ENCODE measurements around the gene HAP1. TPM values are rescaled to one million over a fixed set of nuclear protein-coding genes. Genes with fewer than 3 reads are reported as not detected.

HAP1 gene
- total RNA-seq (2014; rRNA removed; shearing (Covaris generic)) (0.10 and 0.19 TPM in 2 replicates), total RNA-seq (2022) (0.22 and 0.55 TPM in 2 replicates), Bru-seq, nascent RNA (percentile 15 among the genes with signal in this experiment), BruChase-seq, experiment 1, labeled RNA remaining after a 6-hour chase (percentile 18 among the genes with signal in this experiment), BruChase-seq, experiment 2, labeled RNA remaining after a 2-hour chase (percentile 17 among the genes with signal in this experiment)
- long read RNA-seq, partial matches to known transcripts = 0 of 1 reads
- long read RNA-seq, other reads (novel, unspliced or antisense) = 1 of 1 reads

DNA sequence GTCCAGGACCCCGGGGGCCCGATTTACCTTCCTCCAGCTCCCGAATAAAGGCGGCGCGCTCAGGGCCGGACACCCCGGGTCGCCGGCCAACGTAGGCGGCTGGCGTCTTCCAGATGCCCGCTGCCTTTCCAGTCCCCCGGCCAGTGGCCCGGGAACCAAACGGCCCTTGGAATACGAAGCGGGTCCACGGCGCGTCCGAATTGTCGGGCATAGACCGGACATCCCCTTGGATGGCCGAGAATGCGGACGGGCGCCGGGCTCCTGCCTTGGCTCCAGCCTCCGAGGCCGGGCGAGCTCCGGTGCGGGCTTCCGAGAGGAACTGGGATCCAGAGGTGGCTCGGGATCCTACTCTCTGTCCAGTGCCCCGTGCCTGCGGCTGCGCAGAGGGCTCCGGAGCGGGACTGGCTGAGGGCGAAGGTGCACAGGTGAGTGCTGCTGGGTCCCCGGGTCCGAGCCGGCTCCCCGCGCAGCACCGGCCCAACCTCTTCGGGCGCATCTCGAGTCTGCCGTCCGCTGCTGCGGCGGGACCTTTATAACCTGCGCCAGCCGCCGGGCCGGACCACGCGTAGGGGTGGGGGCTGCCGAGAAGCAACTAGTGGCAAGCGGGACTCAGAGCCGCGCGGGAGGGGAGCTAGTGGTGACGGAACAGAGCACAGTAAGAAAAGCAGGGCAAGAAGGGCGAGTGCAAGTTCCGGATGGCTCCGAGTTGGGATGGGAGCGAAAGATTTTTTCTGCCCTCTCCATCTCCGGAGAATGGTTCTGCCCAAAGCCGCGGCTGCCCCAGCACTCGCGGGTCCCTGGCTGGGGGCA, at the start of gene HAP1:
HAP1 (minus strand) TSS at position 505 of the 810 bp plus-strand sequence; CDS start at position 496, 9 bp downstream.
- Histone ChIP-seq H3K36me3 (ENCODE audit: insufficient read depth, low read length) (no peaks in the 10 kb centered on the region), H3K9me3 (ENCODE audit: low read length) (no peaks in the 10 kb centered on the region), H3K79me2 (ENCODE audit: insufficient read depth, low read depth, low read length) (no peaks in the 10 kb centered on the region), H3K4me1 (ENCODE audit: insufficient read depth, low read length, poor library complexity, severe bottlenecking) (peaks cover 11% of the 10 kb centered on the region), H4K20me1 (ENCODE audit: insufficient read depth, low read length) (no peaks in the 10 kb centered on the region), H3K4me2 (ENCODE audit: low read length) (peak within 1 kb of the TSS; percentile 15; the same call in 1 of the 2 replicates), H3K9me2 (ENCODE audit: insufficient read depth, low read length) (no peaks in the 10 kb centered on the region), H3K4me3 (ENCODE audit: low read depth, low read length, poor library complexity, severe bottlenecking) (no peak within 1 kb of the TSS), H2AFZ (ENCODE audit: low read length) (no peak within 1 kb of the TSS), H3K27ac (ENCODE audit: low read depth, low read length, poor library complexity, severe bottlenecking) (no peak within 1 kb of the TSS)
- DNase-seq (ENCODE audit: low spot score) = no peak
- BruUV-seq (replicated peaks) = no TSS peak
- intact Hi-C loops (cut with micrococcal nuclease; ENCODE audit: unreplicated experiment) = loop anchor here (10.0 kb wide), 1 partner anchor 380 kb away; the partner anchor contains the start of gene DHX58
- POLR2A ChIA-PET = no interaction called here
- 0 out of 2 replicates have a peak, but pooled peaks have one; percentile 57 for TF ChIP-seq EZH2phosphoT487 (IDR thresholded peaks at IDR 0.05; ENCODE audit: borderline replicate concordance, low read depth, low read length)
- TF ChIP-seq, protein P1, sequence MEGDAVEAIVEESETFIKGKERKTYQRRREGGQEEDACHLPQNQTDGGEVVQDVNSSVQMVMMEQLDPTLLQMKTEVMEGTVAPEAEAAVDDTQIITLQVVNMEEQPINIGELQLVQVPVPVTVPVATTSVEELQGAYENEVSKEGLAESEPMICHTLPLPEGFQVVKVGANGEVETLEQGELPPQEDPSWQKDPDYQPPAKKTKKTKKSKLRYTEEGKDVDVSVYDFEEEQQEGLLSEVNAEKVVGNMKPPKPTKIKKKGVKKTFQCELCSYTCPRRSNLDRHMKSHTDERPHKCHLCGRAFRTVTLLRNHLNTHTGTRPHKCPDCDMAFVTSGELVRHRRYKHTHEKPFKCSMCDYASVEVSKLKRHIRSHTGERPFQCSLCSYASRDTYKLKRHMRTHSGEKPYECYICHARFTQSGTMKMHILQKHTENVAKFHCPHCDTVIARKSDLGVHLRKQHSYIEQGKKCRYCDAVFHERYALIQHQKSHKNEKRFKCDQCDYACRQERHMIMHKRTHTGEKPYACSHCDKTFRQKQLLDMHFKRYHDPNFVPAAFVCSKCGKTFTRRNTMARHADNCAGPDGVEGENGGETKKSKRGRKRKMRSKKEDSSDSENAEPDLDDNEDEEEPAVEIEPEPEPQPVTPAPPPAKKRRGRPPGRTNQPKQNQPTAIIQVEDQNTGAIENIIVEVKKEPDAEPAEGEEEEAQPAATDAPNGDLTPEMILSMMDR (conservative IDR thresholded peaks at IDR 0.05; ENCODE audit: low read length) = no peak
- CTCF ChIA-PET (ENCODE audit: unreplicated experiment) = no interaction called here

DNA sequence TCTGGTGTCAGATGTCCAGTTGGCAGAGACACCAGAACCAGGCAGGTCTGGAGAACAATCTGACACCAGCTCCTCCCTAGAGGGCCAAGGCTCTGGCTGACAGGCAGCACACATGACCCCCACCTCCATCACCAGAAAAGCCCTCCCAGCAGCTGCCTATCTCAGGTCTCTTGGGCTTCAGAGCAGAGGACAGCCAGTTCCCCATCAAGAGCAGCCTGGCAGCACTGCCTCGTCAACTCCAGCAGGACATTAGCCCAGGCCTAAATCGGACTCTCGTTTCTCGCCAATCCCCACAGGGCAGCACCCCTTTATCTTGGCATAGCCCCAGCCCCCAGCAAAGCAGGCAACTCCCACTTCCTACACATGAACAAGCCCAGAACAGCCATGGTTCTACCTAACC, 47.7 kb upstream of the HAP1 start:
- POLR2A ChIA-PET = no interaction called here

More for the DNA sequence above, 47.7 kb upstream of the HAP1 start:
- no TSS peak for BruUV-seq (replicated peaks)
- no peak overlapping the region for H3K4me3 ChIP-seq (ENCODE audit: low read depth, low read length, poor library complexity, severe bottlenecking)
- no peak overlapping the region for H2AFZ ChIP-seq (ENCODE audit: low read length)
- H3K4me2 ChIP-seq (ENCODE audit: low read length) = no peak overlapping the region
- H3K36me3 ChIP-seq (ENCODE audit: insufficient read depth, low read length) = no peaks in the 10 kb centered on the region
- no peaks in the 10 kb centered on the region for H3K9me3 ChIP-seq (ENCODE audit: low read length)
- no peak for DNase-seq (ENCODE audit: low spot score)
- peaks cover 34% of the 10 kb centered on the region for H3K4me1 ChIP-seq (ENCODE audit: insufficient read depth, low read length, poor library complexity, severe bottlenecking)
- TF ChIP-seq, protein P1 (conservative IDR thresholded peaks at IDR 0.05; ENCODE audit: low read length) = no peak
- no peak for TF ChIP-seq EZH2phosphoT487 (IDR thresholded peaks at IDR 0.05; ENCODE audit: borderline replicate concordance, low read depth, low read length)
- H3K9me2 ChIP-seq (ENCODE audit: insufficient read depth, low read length) = no peaks in the 10 kb centered on the region
- H3K79me2 ChIP-seq (ENCODE audit: insufficient read depth, low read depth, low read length) = no peaks in the 10 kb centered on the region
- no peak overlapping the region for H3K27ac ChIP-seq (ENCODE audit: low read depth, low read length, poor library complexity, severe bottlenecking)
- H4K20me1 ChIP-seq (ENCODE audit: insufficient read depth, low read length) = no peaks in the 10 kb centered on the region
- CTCF ChIA-PET (ENCODE audit: unreplicated experiment) = no interaction called here
- intact Hi-C loops (cut with micrococcal nuclease; ENCODE audit: unreplicated experiment) = no loop called here

Measured in OCI-LY7 (cell line).